Measurements from ENCODE around the gene TCF4.

GRCh38 chr18:55457028-55457427 lies 131.0 kb downstream of the TCF4 start:
- TF ChIP-seq CTCF (IDR thresholded peaks at IDR 0.05) (no peak), POLR2A (IDR thresholded peaks at IDR 0.05; ENCODE audit: low read depth) (no peak), POLR2AphosphoS5 (IDR thresholded peaks at IDR 0.05) (no peak)
